GM12892 (cell line): ENCODE results near the gene SARM1.

Source experiments
- POLR2A ChIP-seq: IDR thresholded peaks from 2 replicates; pipeline ENCODE4 v1.6.1; 2011; ENCODE audit warnings: low read depth, low read length, control low read depth
- POLR2AphosphoS5 ChIP-seq: IDR thresholded peaks from 2 replicates; pipeline ENCODE4 v1.6.1; 2011; ENCODE audit warnings: low read depth, low read length, control low read depth
- TAF1 ChIP-seq: IDR thresholded peaks from 2 replicates; pipeline ENCODE4 v1.6.1; 2011; ENCODE audit warnings: low read depth, mild to moderate bottlenecking, control low read depth, low read length, borderline replicate concordance

- TF ChIP-seq TAF1 (no peak), POLR2A (no peak), POLR2AphosphoS5 (no peak)
Observed at GRCh38 chr17:28404812-28405570, 33.5 kb downstream of the SARM1 start.
